ENCODE results near the gene LAMC1.

The LAMC1 gene

GRCh38 chr1:183152180-183152579 lies 129.0 kb downstream of the LAMC1 start:
- no peak for DNase-seq

DNA sequence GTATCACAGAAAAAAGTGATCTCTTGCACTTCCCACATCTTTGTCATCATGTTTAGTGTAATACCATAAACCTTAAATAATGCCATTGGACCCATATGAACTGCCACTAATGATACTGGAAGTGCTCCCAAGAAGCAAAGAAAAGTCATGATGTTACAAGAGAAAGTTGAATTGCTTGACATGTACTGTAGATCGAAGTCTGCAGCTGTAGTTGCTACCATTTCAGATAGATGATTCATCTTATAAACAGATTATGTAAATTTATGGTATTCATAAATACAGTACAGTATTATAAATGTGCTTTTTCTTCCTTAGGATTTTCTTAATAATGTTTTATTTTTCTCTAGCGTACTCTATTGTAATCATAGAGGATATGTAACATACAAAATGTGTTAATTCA lies 132.7 kb downstream of the LAMC1 start:
- no peak for DNase-seq

GRCh38 chr1:183159960-183160359 lies 136.7 kb downstream of the LAMC1 start:
- DNase-seq, result no peak

GRCh38 chr1:183161391-183161790 lies 138.2 kb downstream of the LAMC1 start:
- DNase-seq, result no peak

DNA sequence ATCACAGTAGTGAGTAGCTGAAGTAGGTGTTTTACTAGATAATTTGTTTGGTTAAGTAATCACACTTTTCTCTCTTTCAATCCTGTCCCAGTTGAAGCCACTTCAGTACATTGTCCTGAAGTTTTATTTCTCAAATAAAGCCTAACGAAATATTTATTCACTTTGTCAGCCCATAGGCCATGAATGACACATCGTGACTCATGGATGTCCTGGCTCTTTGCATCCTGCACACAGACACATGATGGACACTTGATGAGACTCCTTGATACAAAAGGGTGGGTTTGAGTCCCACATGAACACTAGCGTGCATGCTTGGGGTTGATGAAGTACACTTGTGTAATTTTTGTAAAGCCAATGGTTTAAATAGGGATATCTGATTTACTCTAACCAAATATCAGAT lies 140.1 kb downstream of the LAMC1 start:
- DNase-seq, result no peak

GRCh38 chr1:183164340-183164739 lies 141.1 kb downstream of the LAMC1 start:
- DNase-seq, result no peak

GRCh38 chr1:183164963-183165362 lies 141.7 kb downstream of the LAMC1 start:
- no peak for DNase-seq

GRCh38 chr1:183165456-183165855 lies 142.2 kb downstream of the LAMC1 start:
- no peak for DNase-seq

DNA sequence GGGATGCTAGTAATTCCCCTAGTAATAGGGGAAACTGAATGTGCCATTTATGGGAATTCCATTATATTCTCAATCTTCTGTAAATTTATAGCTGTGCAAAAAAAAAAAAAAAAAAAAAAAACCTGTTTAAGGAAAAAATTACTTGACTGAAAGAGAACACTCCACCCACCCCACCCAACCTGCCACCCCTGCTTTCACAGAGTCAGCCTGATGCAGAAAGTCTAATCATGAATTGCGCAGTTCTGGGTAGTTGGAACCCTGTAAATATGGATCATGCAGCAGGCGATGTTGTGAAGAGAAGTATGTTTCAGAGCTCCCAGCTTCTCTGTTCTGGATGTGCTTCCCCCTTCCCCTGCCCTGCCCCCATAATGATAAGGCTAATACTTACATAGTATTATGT lies 143.2 kb downstream of the LAMC1 start:
- no peak for DNase-seq

DNA sequence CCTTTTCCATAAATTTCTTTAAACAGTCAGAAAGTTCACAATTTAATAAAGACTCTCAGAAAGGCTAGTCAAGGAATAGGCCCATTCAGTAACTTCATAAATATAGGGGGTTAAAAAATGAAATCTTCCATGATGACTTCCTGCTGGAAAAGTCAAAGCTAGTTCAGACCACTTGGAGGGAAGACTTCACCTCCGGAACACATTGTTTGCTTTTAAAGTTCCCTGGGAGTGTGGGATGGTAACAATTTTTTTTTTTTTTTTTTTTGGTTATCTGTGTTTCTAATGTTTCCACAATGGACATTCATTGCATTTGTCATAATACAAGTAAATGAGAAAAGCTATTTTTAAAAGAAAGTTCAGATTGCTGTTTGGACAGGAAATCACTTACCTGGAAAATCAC lies 144.5 kb downstream of the LAMC1 start:
- DNase-seq, result no peak

GRCh38 chr1:183168308-183168707 lies 145.1 kb downstream of the LAMC1 start:
- DNase-seq, result no peak

GRCh38 chr1:183173828-183174227 lies 150.6 kb downstream of the LAMC1 start:
- no peak for DNase-seq

GRCh38 chr1:183175631-183176030 lies 152.4 kb downstream of the LAMC1 start:
- no peak for DNase-seq

GRCh38 chr1:183178545-183178944 lies 155.3 kb downstream of the LAMC1 start:
- DNase-seq, result no peak

- no peak for DNase-seq
Measured at GRCh38 chr1:183179033-183179432, 155.8 kb downstream of the LAMC1 start.

DNA sequence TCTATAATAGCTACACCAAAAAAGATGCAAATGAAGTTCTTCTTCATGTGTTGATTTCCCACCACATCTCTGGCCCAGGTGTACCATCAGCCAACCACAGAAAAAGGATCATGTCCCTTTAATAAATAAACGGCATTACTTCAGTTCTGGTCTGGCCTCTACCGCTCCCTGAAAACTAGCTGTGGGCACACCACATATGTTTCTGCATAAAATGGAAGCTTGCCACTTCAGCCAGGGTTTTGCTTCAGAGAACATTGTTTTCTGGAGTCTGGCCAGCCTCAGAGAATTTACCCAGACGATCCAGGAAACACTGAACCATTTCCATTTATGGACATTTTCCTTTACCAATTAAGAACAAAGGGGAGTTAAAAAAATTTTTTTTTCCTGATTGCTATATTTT lies 157.0 kb downstream of the LAMC1 start:
- peak; percentile 28 for DNase-seq

GRCh38 chr1:183180634-183181056 lies 157.4 kb downstream of the LAMC1 start:
- no peak for DNase-seq

DNA sequence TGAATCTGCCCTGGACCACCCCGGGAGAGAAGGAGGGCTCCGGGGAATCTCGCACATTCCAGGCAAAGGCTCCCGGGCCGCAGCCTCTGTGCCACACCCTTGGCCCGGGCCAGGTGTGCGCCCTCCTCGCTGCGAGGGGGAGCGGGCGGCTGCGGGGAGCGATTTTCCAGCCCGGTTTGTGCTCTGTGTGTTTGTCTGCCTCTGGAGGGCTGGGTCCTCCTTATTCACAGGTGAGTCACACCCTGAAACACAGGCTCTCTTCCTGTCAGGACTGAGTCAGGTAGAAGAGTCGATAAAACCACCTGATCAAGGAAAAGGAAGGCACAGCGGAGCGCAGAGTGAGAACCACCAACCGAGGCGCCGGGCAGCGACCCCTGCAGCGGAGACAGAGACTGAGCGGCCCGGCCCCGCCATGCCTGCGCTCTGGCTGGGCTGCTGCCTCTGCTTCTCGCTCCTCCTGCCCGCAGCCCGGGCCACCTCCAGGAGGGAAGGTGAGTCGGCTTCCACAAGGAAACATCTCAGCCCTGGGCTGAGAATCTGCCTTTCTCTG lies 162.8 kb downstream of the LAMC1 start, which contains the start of gene LAMC2:
Gene LAMC2 (plus strand): TSS at position 324 of the 550 bp plus-strand sequence. CDS start 89 bp downstream, at position 413.
- DNase-seq, result no peak

DNA sequence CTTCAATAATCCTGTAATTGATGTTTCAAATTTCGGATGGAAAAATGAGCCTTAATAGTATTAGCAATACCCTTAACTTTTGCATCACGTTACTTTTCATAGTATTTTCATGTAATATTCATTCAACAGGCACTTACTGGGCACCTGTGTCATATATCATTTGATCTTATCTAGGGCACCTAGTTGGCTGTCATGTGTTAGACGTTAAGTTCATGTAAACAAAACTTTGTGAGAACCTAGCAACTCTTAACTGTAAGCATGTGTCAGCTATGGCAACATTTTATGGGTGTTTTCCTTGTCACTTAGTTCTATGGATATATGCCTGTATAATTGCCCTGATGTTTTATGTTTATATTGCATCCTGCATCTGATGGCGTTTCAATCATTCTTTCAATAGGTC lies 163.6 kb downstream of the LAMC1 start:
- no peak for DNase-seq

DNA sequence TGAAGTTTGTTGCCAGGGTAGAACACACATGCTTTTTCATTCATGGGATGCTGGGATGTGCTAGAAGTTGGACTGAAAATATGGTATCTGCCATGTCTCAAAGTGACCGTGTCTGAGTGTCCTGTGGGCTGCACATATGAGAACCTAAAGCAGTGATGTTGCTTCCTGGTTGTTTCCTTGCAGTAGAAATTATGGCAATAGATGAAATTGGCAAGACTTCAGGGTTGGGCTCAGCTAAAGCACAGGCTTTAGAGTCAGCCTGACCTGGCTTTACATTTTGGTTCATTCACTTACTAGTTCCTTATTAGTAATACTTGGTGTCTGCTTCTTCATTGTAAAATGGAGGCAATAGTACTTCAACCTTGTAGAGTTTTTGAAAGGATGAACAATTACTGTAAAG lies 165.0 kb downstream of the LAMC1 start:
- DNase-seq, result no peak

- no peak for DNase-seq
Measured at GRCh38 chr1:183191833-183192232, 168.6 kb downstream of the LAMC1 start.

DNA sequence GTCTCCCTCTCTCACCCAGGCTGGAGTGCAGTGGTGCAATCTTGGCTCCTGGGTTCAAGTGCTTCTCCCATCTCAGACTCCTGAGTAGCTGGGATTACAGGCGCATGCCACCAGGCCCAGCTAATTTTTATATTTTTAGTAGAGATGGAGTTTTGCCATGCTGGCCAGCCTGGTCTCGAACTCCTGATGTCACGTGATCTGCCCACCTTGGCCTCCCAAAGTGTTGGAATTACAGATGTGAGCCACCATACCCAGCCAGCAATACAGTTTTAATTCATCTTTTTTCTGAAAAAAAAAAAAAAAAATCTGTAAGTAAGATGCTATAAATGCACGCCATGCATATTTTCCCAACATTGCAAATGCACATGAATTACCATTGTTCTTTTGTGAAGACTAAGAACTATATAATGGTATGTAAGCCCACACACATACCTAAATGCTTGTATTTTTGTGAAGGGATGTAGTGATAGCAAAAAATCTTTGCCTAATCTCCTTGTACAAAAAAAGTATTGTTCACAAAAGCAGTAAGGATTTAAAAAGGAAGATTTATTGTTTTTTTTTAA lies 170.8 kb downstream of the LAMC1 start:
- DNase-seq, result no peak

DNA sequence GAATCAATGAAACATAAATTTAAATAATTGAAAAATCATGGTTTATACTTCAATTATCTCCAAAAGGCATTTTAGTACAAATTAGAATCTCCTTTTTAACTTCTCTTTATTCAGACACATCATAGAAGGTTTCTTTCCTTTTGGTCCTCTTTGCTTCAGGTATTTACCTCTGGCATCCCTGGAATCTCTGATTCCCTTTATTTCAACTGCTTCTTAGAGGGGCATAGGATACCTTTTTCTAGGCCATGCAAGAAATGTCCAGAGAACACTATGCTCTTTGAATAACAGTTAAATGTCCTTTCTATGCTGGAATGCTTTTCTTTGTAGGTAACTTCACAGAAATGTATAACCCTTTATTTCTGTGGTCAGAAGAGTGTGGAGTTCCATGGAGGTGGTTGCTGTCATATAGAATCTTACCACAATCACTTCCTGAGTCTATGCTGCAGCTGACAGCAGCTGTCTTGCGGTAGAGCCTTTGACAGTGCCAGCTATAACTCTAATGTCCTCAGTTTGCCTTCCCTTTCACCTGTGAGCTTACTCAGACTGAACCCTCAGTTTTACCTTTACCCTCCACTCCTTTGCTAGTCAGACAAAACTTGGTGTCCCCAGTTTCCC lies 171.4 kb downstream of the LAMC1 start:
- DNase-seq, result peak; percentile 77

- peak; percentile 45 for DNase-seq
Measured at GRCh38 chr1:183195142-183195574, 171.9 kb downstream of the LAMC1 start.
